Activated CD4-positive, alpha-beta T cell treated with anti-CD3 and anti-CD28 coated beads for 1 hour (primary cell): ENCODE measurements around the gene CDR2L.
"Not testable (repeated sequence)": the region's sequence is repeated elsewhere in the genome, so short reads cannot be mapped to it uniquely, and the experiment has no call there.

Experiments used
- DNase-seq: peaks from one replicate; pipeline ENCODE4 v3.0.0-alpha.2; 2020

CDR2L gene

GRCh38 chr17:74960570-74961342, 26.7 kb upstream of the CDR2L start:
- DNase-seq: peak; percentile 34

GRCh38 chr17:74961657-74962350, 25.6 kb upstream of the CDR2L start:
- peak; percentile 74 for DNase-seq

DNA sequence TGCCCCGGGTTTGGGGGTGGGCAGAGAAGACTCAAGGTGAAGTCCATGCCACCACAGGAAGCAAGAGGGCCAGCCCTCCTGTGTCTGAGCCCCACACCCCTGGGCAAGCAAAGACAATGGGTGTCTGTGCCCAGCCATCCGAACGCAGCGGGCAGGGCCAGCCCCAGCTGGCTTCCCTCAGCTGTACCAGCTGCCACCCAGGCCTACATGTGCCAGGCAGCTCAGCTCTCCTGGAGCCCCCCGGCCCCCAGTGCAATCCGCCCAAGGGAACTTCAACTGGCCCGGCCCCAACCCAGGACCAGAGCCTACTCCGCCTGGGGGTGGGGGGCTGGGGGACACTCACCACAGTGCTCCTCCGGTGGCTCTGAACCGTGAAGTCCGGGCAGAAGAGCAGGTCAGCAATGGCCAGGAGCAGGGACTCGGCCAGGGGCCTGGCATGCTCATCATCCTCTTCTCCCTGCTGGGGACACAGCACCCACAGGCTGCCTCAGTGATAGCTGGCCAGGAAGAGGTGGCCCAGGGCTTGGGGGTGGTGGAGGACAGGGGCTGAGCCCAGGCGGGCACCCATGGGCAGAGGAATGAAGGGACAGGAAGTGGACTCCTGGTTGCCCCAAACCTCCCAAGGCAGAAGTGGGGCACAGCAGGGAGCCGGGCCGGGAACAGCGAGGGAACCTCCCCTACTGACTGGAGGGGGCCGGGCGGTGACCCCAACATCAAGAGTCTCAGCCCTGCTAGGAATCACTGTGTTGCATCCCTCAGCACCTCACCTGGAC, 24.6 kb upstream of the CDR2L start:
- DNase-seq: no peak

DNA sequence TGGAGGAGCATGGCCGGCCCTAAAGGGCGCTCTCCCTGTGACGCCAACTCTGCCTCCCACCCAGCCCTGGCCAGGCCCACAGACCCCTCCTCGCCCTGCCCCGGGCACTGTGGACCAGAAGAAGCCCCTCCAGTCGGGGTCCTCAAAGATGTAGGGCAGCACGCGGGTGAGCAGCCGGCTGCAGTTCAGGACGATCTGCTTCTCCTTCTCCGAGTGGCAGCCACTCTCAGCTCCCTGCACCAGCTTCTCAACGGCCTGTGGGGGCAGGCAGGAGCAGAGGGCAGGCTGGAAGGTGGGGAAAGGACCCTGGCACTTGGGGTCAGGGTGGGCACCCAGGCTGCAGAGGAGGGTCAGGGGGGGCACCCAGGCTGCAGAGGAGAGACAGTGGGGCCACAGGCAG, 23.8 kb upstream of the CDR2L start:
- no peak for DNase-seq

DNA sequence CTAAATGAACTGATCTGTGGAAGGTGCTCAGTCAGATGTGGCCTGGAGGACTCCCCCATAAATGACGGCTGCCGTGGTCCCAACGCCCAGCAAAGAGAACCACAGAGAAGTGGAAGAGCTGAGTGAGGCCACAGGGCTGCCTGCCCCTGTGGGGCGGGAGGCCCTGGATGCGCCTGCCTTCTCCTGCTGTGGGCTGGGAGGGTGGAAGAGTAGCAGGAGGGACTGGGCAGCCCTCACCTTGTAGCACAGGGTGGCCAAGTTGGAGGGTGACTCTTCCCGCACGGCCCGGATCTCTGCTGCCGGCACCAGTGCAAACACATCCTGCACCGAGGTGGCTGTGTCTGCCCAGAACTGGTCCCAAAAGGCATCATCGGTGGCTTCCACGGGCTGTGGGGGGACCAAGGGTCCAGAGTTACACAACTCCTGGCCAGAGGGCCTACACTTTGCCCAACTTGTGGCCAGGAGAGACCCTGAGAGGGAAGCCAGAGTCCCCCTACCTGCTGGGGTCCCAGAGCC, 23.1 kb upstream of the CDR2L start:
- DNase-seq: no peak

DNA sequence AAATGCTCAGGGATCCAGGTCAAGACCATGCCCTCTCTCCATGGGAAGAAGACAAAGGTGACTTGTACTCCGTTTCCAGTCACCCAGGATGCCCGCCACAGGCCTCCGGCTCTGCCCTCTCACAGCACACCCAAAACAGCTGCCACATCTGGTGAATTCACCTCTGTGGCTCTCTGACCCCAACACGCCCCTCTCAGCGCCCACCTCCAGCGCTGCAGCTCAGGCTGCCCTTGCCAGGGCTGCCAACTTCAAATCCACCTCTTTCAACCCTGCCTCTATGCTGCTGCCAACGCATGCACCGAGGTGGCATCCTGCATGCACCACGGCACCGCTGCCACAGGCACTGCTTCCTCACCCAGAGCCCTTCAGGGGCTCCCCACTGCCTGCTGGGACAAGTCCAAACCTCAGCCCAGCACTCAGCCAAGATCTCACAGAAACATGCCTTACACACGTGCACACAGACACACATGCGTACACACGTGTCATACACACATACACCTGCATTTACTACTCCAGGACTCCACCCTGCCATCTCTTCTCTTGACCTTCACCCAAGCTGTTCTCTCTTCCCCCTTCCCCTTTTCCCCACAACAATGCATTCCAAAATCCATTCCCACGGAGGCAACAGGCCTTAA, 22.3 kb upstream of the CDR2L start:
- no peak for DNase-seq

DNA sequence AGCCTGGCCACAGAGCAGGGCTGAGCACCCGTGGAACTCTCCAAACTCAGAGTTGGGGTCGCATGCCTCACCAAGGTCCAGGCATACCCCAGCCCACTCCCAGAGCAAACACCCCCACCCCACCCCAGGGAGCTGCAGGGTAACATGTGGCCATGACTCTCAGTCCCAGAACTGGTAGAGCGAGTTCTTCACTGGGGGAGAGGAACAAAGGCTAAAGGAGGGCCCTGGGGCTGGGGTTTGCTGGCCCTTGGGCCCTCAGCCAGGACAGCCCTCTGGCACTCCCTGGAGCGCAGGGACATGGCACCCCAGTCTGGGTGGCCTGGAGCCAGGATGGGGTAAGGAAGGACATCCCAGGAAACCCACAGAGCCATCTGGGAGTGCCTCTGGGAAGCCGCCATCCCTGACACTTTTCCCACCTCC, 19.1 kb upstream of the CDR2L start:
- no peak for DNase-seq

GRCh38 chr17:74969501-74969900, 17.9 kb upstream of the CDR2L start:
- DNase-seq: not testable (repeated sequence)

DNA sequence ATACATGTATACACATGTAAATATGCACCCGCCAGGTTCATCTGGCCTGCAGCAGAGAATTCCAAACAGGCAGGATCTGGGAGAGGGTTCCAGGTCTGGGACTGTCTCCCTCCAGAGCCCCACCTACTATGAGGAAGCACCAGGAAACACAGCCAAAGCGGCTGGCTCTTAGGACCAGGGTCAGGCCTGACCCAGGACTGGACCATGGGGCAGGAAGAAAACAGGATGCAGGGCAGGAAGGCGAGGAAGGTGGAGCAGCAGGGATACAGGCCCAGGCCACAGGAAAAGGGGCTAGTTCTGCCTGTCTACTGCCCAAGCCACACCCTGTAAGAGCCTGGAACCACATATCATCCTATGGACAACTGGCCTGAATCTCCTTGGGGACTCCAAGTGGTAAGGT, 17.0 kb upstream of the CDR2L start:
- DNase-seq: no peak

GRCh38 chr17:74971069-74971841, 16.2 kb upstream of the CDR2L start:
- no peak for DNase-seq

- DNase-seq: no peak
Observed at GRCh38 chr17:74971842-74972106, 15.7 kb upstream of the CDR2L start.

DNA sequence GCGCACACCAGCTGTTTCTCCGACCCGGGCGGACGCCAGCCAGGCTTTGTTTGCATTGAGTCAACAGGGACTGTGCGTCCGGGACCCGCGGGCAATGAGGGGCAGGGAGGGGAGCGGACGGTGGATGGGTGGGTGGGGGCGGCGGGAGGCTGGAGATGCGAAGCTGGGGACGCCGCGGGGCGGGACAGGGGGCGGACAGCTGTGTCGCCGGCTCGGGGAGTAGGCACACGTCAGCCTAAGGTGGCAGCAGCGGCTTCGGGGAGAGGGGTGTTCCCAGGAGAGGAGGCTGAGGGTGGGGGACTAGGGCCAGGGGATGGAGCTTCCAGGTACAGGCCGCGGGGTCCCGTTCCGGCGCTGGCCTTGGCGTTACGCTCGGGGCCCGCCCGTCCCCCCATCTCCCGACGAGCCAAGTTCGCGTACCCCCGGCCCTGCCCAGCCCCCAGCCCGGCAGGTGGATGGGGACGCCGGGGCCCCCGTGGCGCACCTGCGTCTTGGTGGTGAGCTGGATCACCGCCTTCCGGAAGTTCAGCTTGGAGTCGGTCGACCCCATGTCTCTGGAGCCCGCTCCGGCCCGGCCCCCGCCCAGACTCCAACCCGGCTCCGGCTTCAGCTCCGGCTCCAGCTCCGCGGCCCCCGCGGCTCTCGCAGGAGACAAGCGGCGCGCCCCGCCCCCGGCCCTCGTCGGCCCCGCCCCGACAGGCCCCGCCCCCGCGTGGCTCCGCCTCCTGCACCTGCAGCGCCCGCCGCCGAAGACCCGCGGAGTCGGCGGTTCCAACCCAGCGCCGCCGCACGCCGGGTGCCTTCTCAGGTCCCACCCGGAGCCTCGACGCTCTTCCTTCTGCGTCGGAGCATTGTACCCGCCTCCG, 15.1 kb upstream of the CDR2L start, which contains the start of gene HID1:
TSS of gene HID1 (minus strand) at position 653 of the 866 bp plus-strand sequence. CDS start at position 550, 103 bp downstream.
- DNase-seq: peak; percentile 72

DNA sequence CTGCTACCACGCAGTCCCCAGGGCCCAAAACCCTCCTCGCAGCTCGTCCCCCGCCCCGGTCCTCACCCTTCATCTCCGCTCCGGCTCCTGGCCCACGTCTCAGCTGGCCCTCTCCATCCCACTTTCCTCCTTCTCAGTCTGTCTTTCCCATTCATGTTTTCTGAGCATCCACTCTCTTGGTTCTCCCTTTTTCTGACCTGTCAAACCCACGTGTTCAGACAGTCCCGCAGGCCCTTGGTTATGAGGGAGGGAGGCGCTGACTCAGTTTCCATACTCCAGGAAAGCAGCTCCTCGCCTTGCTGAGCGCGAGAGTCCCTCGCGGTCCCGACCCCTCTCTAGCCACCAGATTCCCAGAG, 14.5 kb upstream of the CDR2L start:
- DNase-seq: no peak

DNA sequence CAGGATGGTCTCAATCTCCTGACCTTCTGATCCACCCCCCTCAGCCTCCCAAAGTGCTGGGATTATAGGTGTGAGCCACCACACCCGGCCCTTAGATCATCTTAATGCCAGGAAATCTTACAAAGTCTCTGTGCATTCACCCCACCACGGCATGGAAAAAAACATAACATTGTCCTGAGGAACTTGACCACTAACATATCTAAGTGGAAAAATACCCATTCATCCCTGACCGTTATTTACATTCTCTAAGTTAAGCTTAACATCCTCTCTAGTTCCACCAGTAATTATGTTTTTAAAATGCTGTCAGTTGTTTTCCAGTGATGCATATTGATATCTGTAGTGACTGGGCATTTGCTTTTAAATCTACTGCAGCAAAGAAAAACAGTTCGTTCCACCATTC, 11.5 kb upstream of the CDR2L start:
- no peak for DNase-seq

DNA sequence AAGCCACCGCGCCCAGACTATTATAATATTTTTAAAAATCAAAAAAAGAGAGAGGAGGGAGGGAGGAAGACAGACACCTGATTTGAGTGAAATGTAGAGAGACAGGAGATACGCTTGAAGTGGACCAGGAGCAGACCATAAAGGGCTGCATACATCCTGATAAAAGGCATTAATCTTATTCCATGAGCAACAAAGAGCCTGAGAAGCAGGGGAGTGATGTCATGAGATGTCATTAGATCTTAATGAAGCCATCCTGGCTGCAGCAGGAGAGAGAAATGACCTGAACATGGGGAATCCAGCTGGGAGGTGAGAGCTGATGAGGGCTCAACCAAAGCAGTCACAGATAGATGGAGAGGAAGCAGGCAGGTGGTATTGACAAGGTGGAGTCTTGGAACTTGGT, 9.6 kb upstream of the CDR2L start:
- no peak for DNase-seq

DNA sequence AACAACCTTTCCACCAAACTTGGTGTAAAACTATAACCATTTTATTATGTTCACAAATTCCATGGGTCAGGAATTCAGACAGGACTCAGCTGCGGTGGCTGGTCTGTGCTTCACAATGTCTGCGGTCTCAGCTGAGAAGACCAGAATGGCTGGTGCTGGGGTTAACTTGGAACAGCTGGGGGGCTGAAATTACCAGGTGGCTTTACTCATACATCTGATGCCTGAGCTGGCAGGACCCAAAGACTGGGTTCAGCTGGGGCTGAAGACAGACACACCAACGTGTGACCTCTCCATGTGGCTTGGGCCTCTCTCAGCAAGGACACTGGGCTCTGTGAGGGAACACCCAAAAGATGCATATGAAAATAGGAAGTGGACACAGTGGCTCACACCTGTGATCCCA, 9.2 kb upstream of the CDR2L start:
- DNase-seq: no peak

DNA sequence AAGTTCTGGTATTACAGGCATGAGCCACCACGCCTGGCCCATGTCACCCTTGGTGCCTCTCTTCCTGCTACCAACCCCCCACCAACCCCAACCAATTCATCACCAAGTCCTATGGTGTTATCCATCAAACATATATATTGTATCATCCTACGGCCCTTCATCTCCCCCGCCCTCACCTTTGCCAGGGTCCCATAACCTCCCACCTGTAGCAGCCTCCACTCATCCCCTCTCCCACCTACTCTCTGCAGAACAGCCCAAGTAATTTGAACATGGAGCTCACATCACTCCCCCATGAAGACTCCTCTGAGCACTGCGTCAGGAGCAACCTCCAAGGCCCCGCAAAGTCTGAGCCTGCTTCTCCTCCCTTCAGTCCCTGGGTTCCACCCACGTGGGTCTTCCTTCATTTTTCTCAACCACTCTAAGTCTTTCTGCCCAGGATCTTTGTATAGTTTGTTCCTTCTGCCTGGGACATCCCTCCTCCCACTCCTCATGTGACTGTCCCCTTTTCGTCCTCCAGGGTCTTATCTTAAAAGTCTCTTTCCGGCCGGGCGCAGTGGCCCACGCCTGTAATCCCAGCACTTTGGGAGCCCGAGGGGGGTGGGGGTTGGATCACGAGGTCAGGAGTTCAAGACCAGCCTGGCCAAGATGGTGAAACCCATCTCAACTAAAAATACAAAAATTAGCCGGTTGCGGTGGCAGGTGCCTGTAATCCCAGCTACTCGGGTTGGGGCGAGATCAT, 7.9 kb upstream of the CDR2L start:
- no peak for DNase-seq

- no peak for DNase-seq
Observed at GRCh38 chr17:74981318-74981978, 6.0 kb upstream of the CDR2L start.

DNA sequence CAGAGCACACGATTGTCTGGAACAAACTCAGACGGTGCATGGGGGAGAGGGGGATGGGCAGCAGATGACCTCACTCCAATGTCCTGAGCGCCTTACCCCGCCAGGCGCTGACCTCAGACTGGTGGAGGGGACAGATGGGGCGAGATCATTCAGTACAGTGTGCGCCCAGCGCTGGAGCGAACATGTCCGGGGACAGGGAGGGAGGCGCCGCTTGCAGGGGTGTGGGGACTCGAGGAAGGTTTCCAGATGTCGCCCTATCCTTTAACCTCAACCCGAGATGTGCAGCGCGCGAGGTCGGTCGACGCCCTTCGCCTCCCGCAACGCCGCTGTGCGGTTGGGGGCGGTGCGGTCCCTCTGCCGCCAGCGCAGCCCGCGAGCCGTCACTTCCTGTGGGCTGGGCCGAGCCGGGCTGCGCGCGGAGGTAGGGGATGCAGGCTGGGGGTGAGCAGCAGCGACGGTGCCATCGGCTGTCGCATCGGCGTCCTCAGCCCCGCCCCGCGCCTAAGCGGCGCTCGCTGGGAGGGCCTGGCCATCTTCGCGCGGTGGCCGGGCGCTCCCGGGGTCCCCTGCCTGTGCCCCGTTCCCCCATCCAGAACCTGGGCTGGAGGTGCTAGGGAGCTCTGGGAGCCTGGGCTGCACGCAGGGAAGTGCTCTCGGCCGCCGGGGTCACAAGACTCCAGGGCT, 5.3 kb upstream of the CDR2L start:
- peak; percentile 65 for DNase-seq
